ENCODE results near the gene PAX2.
"Not testable (repeated sequence)": the region's sequence is repeated elsewhere in the genome, so short reads cannot be mapped to it uniquely, and the experiment has no call there.

PAX2 gene

DNA sequence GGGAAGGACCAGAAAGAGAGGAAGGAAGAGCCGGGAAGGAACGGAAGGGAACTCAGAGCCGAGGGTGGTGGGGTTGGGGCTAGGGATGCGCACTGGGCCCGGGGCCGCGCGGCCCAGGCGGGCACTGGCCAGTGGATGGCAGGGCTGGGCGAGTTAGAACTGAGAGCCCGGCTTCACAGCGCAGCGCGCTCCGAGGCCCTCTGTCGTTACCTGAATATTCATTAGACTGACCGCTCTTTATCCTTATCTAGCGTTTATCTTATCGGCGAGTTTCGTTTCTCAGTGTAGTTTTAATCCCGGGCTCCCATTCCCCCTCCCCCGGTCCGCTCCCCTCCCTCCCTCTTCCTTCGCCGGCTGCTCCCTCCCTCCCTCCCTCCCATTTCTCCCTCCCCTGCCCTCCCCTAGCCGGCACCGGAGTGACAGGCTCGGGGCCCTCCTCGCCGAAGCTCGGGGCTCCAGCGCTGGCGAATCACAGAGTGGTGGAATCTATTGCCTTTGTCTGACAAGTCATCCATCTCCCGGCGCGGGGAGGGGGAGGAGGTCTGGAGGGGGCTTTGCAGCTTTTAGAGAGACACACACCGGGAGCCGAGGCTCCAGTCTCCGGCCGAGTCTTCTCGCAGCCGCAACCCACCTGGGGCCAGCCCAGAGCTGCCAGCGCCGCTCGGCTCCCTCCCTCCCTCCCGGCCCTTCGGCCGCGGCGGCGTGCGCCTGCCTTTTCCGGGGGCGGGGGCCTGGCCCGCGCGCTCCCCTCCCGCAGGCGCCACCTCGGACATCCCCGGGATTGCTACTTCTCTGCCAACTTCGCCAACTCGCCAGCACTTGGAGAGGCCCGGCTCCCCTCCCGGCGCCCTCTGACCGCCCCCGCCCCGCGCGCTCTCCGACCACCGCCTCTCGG is at the start of gene PAX2:
PAX2 (plus strand) TSS at position 596 of the 895 bp plus-strand sequence. CDS start 679 bp downstream, outside the sequence.
- DNase-seq = no peak

- DNase-seq = no peak
These were observed 48.9 kb upstream of the PAX2 start for GRCh38 chr10:100696477-100696901.

GRCh38 chr10:100697070-100697469 is 48.3 kb upstream of the PAX2 start:
- DNase-seq = no peak

DNA sequence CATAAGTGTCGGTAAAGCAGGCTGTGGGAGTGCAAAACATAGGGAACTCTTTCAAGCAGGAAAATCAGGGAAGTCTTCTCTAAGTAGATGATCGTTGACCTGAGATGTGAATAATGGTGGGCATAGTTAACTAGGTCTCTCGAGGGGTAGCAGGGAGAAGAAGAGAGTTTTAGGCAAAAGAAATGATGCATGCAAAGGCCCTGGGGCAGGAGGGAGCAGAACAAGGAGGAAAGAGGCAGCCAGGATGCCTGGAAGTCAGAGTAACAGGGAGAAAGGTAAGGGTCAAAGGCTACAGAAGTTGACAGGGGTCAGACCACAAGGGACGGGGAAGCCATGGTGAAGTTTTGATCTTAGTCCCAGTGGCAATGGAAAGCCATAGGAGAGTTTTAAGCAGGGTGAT is 47.8 kb upstream of the PAX2 start:
- no peak for DNase-seq

DNA sequence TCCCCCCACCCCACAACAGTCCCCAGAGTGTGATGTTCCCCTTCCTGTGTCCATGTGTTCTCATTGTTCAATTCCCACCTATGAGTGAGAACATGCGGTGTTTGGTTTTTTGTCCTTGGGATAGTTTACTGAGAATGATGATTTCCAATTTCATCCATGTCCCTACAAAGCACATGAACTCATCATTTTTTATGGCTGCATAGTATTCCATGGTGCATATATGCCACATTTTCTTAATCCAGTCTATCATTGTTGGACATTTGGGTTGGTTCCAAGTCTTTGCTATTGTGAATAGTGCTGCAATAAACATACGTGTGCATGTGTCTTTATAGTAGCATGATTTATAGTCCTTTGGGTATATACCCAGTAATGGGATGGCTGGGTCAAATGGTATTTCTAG is 43.7 kb upstream of the PAX2 start:
- not testable (repeated sequence) for DNase-seq

GRCh38 chr10:100705139-100705538 is 40.2 kb upstream of the PAX2 start:
- DNase-seq = no peak

- no peak for DNase-seq
These were observed 38.0 kb upstream of the PAX2 start for GRCh38 chr10:100707261-100707848.

- no peak for DNase-seq
These were observed 36.0 kb upstream of the PAX2 start for GRCh38 chr10:100709146-100710082.

DNA sequence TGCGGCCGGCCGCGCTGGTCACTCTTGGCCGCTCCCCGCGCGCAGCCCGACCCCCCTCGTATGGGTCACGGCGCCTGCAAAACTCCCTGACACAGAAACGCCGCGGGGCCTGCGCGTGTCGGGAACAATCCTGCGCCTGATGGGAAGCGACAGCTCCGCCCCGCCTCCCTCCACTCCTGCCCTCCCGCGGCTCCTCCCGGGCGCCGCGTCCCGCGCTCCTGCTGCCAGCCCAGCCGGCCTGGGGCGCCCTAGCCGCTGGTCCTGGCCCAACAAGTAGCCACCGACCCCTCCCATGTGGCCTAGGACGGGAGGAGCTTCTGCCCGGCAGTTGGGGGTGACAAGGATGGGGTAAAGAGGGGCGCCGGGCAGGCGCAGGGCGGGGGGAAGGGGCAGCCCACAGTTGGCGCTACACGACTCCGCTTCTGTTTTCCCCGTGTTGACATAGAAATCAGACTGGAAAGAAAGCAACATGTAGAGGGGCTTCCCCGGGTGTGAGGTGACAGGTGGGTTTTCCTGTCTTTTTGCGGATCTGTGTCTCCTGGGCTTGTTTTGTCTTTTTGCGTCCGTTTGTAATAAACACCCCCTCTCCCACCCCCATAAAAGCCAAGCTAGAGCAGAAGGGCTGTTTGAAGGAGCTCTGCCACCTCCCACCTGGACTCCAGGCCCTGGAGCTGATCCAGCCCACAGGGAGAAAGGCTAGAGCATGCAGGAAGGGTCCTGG is 35.1 kb upstream of the PAX2 start:
- no peak for DNase-seq

GRCh38 chr10:100713049-100713858 is 32.1 kb upstream of the PAX2 start:
- DNase-seq = no peak

- DNase-seq = no peak
These were observed 31.4 kb upstream of the PAX2 start for GRCh38 chr10:100713859-100714565.

DNA sequence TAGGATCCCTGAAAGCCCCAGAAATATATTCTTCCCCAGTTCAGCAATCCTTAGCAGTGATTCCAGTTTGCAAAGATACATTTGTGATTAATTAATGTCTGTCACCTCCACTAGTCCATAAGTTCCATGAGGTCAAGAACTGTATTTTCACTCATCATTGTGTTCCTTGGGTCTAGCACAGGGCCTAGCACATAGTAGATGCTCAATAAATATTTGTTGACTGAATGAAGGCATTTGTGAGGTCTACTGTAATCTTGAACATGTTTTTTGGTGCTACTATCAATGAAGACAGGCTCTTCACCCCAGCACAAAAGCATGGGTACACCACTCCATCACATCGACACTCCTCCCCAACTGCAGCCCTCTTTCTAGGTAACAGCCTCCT is 30.8 kb upstream of the PAX2 start:
- DNase-seq = no peak

DNA sequence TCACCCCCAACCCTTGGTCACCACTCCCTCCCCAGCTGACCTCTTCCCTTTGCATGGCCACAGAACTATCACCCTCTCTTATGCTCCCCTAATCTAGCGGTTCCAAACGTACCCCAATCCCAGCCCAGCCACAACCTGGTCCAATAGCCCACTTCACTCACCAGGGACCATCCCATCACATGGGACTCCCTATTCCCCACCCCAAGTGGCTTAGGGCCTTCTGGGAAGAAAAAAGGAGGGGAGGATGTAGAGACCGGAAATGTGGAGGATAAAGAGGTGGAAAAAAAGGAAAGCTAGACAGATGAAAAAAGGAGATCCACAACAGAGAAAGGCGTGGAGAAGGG is 30.3 kb upstream of the PAX2 start:
- DNase-seq = no peak

- DNase-seq = no peak
These were observed 29.7 kb upstream of the PAX2 start for GRCh38 chr10:100715445-100716385.

DNA sequence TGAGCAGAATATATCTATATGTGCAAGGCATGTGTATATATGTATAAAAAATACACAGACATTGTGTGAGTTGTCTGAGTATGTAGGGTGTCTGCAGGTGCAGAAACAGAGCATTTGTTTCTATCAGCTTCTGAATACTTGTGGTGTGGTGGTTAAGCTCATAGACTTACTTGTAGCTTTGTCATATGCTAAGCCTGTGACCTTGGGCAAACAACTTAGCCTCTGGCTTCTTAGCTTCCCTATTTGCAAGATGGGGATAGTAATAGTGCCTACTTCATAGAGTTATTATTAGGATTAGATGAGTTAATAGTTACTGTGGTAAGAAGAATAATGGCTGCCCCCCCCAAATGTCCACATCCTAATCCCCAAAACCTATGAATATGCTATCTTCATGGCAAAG is 28.2 kb upstream of the PAX2 start:
- DNase-seq = no peak

DNA sequence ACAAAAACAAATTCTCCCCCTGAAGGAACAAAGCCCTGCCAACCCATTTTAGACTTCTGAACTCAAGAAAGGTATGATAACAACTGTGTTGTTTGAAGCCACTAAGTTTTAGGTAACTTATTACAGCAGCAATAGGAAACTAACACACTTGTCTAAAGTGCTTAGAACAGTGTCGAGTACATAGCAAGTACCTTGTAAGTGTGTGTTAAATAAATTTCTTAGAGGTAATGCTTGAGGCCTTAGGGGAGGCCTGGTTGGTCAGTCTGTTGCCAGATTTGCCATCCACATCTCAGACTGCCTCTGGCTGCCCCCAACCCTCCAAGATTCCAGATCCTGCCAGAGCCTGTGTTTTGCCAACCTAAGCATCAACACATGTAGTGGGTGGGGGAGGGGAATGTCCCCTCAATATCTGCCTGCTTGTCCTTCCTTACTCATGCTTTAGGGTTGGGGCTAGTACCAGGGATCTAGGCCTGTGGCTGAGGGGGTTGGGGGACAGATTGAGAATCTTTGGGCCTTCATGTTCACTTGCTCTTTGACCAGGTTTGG is 27.1 kb upstream of the PAX2 start:
- DNase-seq = no peak

- DNase-seq = no peak
These were observed 22.2 kb upstream of the PAX2 start for GRCh38 chr10:100723180-100723579.

DNA sequence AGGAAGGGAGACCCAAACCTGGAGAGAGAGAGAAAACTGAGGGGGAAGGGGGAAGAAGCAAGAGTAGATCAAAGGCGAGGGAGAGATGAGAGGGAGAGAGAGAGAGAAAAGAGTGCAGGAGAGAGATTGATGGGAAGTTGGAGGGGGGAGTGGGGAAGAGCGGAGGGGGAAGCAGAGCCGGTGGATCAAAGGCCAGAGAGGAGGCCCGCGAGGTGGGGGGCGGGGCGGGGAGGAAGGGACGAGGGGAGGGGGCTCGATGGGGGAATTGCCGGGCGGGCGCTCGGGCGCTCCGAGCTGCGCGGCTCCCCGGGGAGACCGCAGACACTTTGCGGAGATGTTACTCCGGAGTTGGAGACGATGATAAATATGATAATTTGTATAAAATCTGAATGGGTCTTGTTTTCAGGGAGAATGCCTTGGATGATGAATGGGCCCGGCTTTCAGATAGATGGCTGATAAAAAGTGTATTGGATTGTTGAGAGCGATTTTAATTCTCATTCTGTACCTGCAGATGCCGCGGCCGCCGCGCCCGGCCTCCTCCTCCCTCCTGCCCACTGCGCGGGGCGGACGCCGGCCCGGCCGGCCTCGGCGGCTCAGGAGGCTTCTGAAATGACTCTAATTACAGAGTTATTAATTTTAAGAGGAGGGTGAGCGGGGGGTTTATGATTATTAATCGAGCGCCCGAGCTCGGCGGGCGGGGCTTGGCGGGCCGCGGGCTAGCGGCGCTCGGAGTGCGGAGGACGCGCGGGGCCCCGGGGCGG is 21.4 kb upstream of the PAX2 start:
- DNase-seq = no peak

- DNase-seq = no peak
These were observed 20.8 kb upstream of the PAX2 start for GRCh38 chr10:100724531-100725027.
